Activated naive CD4-positive, alpha-beta T cell treated with anti-CD3 and anti-CD28 coated beads for 36 hours (primary cell): ENCODE data around the gene PTGS1. TPM values are rescaled to one million over a fixed set of nuclear protein-coding genes. Genes with fewer than 3 reads are reported as not detected.
"Not testable (repeated sequence)": the region's sequence is repeated elsewhere in the genome, so short reads cannot be mapped to it uniquely, and the experiment has no call there.

Source experiments
- CTCF ChIA-PET: fragments of 350-600 bp; sonication (Branson Sonifier 250); formaldehyde crosslinking; loops from one replicate; lab custom pipeline; 2021; ENCODE audit warnings: antibody characterized with exemption; lab: Charles Lee
- DNase-seq: peaks from one replicate; pipeline ENCODE4 v3.0.0-alpha.2; 2020
- H3K27ac Mint-ChIP-seq: one replicate; pipeline ENCODE4 v1.8.0; 2021; ENCODE audit warnings: mild to moderate bottlenecking, mixed read lengths
- H3K27me3 Mint-ChIP-seq: one replicate; pipeline ENCODE4 v1.8.0; 2021; ENCODE audit warnings: low read depth, mixed read lengths
- H3K36me3 Mint-ChIP-seq: one replicate; pipeline ENCODE4 v1.8.0; 2021; ENCODE audit warnings: low read depth, mixed read lengths
- H3K4me1 Mint-ChIP-seq: one replicate; pipeline ENCODE4 v1.8.0; 2021; ENCODE audit warnings: low read depth, mixed read lengths
- H3K4me3 Mint-ChIP-seq: one replicate; pipeline ENCODE4 v1.8.0; 2021; ENCODE audit warnings: mild to moderate bottlenecking, moderate library complexity, mixed read lengths
- H3K9me3 Mint-ChIP-seq: one replicate; pipeline ENCODE4 v1.8.0; 2021; ENCODE audit warnings: mixed read lengths
- intact Hi-C: fragments of 100-400 bp; cut with micrococcal nuclease; formaldehyde crosslinking; loops from one replicate; pipeline ENCODE4 v1.15.1; 2023
- total RNA-seq, 2 experiments: library from RNA; stranded (reverse); gene quantifications; one replicate each; pipeline ENCODE4 v1.2.3, GENCODE V29; 2021

Gene PTGS1
- total RNA-seq, 2 experiments from 2014 or later: not detected

DNA sequence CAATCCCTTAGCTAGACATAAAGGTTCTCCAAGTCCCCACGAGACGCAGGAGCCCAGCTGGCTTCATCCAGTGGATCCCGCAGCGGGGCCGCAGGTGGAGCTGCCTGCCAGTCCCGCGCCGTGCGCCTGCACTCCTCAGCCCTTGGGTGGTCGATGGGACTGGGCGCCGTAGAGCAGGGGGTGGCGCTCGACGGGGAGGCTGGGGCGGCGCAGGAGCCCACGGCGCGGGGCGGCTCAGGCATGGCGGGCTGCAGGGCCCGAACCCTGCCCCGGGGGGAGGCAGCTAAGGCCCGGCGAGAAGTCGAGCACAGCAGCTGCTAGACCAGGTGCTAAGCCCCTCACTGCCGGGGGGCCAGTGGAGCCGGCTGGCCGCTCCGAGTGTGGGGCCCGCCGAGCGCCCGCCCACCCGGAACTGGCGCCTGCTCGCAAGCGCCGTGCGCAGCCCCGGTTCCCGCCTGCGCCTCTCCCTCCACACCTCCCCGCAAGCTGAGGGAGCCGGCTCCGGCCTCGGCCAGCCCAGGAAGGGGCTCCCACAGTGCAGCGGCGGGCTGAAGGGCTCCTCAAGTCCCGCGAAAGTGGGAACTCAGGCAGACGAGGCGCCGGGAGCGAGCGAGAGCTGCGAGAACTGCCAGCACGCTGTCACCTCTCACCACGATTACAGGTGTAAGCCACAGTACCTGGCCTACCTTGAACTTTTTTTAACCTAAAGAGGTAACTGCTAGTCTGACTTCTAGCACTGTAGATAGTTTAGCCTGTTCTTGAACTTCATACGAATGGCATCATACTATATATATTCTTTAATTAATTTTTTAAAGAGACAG, 35.5 kb downstream of the PTGS1 start:
- no peak for DNase-seq
- intact Hi-C loops: no loop called here
- H3K27ac Mint-ChIP-seq: no peak overlapping the region
- H3K36me3 Mint-ChIP-seq: peaks cover 1% of the 10 kb centered on the region
- H3K27me3 Mint-ChIP-seq: peaks cover 17% of the 10 kb centered on the region
- CTCF ChIA-PET: interaction anchor here (0.6 kb wide), 1 partner anchor 238 kb away, joined by 3 read pairs; no protein-coding TSS in a partner anchor
- H3K9me3 Mint-ChIP-seq: no peaks in the 10 kb centered on the region
- no peak overlapping the region for H3K4me3 Mint-ChIP-seq
- H3K4me1 Mint-ChIP-seq: peaks cover 11% of the 10 kb centered on the region

DNA sequence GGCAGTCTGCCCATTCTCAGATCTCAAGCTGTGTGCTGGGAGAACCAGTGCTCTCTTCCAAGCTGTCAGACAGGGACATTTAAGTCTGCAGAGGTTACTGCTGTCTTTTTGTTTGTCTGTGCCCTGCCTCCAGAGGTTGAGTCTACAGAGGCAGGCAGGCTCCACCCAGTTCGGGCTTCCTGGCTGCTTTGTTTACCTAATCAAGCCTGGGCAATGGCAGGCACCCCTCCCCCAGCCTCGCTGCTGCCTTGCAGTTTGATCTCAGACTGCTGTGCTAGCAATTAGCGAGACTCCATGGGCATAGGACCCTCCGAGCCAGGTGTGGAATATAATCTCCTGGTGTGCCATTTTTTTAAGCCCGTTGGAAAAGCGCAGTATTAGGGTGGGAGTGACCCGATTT, 43.3 kb downstream of the PTGS1 start:
- H3K36me3 Mint-ChIP-seq, H3K27ac Mint-ChIP-seq, intact Hi-C loops, H3K4me1 Mint-ChIP-seq, H3K4me3 Mint-ChIP-seq, DNase-seq, H3K9me3 Mint-ChIP-seq: not testable (repeated sequence)
- CTCF ChIA-PET: interaction anchor here (0.6 kb wide), 1 partner anchor 432 kb away, joined by 6 read pairs; no protein-coding TSS in a partner anchor
- H3K27me3 Mint-ChIP-seq: peaks cover 12% of the 10 kb centered on the region

DNA sequence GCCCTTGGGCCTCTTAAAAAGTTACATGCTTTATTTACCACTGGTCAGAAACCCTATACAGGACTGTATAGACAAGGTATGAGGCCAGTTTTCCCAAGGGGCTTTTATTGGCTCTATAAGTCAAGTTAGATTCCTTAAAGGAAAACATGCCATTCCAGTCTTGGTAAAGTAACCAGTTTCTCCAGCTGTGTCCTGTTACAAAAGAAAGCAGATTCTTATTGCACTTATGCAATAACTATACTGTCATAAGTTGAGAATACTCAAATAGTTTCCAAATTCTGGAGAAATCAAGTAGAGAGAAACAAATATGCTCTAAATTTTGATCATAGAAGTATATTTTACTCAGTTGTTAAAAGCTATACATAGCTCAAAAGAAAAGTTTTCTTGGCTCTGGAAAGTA, 47.2 kb downstream of the PTGS1 start:
- Mint-ChIP-seq H3K4me3 (no peak overlapping the region), H3K27ac (no peak overlapping the region), H3K4me1 (no peaks in the 10 kb centered on the region), H3K9me3 (peaks cover 26% of the 10 kb centered on the region), H3K27me3 (peaks cover 23% of the 10 kb centered on the region), H3K36me3 (peaks cover 5% of the 10 kb centered on the region)
- CTCF ChIA-PET: no interaction called here
- no peak for DNase-seq
- intact Hi-C loops: no loop called here

DNA sequence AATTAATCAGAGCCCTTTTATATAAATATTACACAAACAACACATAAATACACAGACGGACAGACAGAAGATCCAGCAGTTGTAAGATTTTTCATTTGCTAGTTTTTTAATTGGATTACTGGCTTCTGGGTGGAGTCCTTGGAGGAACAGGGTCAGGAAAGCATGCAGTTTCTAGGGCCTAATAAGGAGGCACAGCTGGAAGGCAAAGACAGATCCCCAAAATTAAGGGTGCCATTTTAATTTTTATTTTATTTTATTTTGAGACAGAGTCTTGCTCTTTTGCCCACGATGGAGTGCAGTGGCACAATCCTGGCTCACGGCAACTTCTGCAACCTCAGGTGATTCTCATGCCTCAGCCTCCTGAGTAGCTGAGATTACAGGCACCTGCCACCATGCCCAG, 49.5 kb downstream of the PTGS1 start:
- Mint-ChIP-seq H3K27ac (no peak overlapping the region), H3K36me3 (peaks cover 5% of the 10 kb centered on the region), H3K4me1 (no peaks in the 10 kb centered on the region), H3K9me3 (peaks cover 26% of the 10 kb centered on the region), H3K27me3 (peaks cover 32% of the 10 kb centered on the region), H3K4me3 (no peak overlapping the region)
- CTCF ChIA-PET: no interaction called here
- intact Hi-C loops: no loop called here
- no peak for DNase-seq

DNA sequence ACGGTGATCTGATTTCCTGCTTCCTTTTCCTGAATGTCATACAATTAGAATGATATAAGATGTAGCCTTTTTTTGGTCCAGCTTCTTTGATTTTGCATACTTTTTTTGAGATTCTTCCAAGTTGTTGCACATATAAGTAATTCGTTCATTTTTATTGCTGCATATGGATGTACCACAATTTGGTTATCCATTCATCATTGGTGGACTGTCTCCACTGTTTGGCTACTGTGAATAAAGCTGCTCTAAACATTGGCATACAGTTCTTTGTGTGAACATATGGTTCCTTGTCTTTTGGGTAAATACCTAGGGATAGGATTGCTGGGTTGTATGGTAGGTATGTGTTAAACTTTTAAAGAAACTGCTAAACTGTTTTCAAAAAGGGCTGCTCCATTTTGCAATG, 54.3 kb downstream of the PTGS1 start:
- H3K4me1 Mint-ChIP-seq: no peaks in the 10 kb centered on the region
- H3K27ac Mint-ChIP-seq: no peak overlapping the region
- intact Hi-C loops: no loop called here
- H3K9me3 Mint-ChIP-seq: peaks cover 20% of the 10 kb centered on the region
- no peak for DNase-seq
- peaks cover 23% of the 10 kb centered on the region for H3K27me3 Mint-ChIP-seq
- no peak overlapping the region for H3K4me3 Mint-ChIP-seq
- CTCF ChIA-PET: no interaction called here
- no peaks in the 10 kb centered on the region for H3K36me3 Mint-ChIP-seq

DNA sequence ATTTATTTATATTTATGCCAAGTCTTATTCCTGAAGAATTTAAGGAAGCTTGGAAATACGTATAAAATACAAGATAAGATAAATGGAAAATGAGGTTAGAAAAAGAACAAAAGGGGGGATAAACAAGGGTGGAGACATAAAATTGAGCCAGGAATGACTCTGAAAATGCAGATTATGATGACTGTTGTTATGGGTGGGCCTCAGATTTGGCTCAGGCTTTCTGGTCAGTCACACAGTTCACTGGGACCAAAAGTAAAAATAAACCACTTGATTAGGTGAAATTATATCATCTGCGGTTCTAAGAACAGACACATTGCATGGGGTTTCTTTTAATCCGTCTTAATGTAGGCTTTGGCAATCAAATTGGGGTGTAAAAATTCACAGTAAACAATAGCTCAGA, 55.9 kb downstream of the PTGS1 start:
- H3K36me3 Mint-ChIP-seq: no peaks in the 10 kb centered on the region
- peaks cover 5% of the 10 kb centered on the region for H3K9me3 Mint-ChIP-seq
- CTCF ChIA-PET: no interaction called here
- no peaks in the 10 kb centered on the region for H3K4me1 Mint-ChIP-seq
- H3K4me3 Mint-ChIP-seq: no peak overlapping the region
- intact Hi-C loops: no loop called here
- DNase-seq: no peak
- peaks cover 21% of the 10 kb centered on the region for H3K27me3 Mint-ChIP-seq
- H3K27ac Mint-ChIP-seq: no peak overlapping the region

DNA sequence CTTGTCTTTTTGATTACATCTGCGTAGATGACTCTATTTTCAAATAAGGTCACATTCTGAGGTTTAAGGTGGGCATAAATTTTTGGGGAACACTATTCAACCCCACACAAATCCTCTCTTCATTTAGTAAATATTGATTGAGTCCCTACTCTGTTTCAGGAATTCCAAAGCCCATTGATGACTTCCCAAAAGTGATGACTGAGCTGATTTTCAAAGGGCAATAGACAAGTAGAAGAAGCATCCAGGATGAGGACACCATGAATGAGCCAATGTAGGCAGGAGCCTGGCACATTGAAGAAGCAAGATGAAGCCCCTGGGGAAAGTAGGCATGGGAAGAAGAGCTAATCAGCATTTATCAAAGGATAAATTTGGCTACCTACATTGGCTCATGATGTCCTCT, 71.7 kb downstream of the PTGS1 start:
- DNase-seq: no peak
- CTCF ChIA-PET: no interaction called here
- intact Hi-C loops: no loop called here
- Mint-ChIP-seq H3K36me3 (no peaks in the 10 kb centered on the region), H3K4me3 (no peak overlapping the region), H3K27me3 (peaks cover 14% of the 10 kb centered on the region), H3K27ac (no peak overlapping the region), H3K9me3 (no peaks in the 10 kb centered on the region), H3K4me1 (no peaks in the 10 kb centered on the region)

DNA sequence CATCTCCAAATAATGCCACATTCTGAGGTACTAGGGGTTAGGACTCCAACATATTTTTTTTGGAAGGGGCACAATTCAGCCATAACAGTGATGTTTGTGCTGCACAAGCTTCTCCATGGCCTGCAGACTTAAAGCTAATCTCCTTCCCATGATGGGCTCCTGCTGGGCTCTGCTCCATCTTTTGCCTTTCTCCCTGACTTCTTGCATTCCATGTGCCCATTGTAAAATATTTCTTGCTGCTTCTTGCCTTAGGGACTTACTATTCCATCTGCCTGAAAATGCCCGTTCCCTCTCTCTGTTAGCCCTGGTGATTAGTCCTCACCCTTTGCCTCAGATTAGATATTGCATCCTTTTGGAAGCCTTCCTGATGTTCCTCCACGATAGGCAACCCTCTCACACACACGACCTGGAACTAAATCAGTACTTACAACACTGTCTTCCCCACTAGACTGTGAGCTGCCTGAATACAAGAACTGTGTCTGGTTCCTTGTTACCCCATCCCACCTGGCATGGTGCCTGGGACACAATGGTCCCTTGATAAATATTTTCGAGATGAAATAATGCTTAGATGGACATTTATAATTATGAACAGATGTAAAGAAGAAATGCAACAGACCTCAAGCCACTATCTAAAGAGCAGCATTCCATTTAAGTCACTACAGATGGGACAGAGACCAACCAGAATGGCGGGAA, 73.4 kb downstream of the PTGS1 start:
- Mint-ChIP-seq H3K27ac (no peak overlapping the region), H3K4me1 (no peaks in the 10 kb centered on the region), H3K9me3 (no peaks in the 10 kb centered on the region), H3K4me3 (no peak overlapping the region), H3K27me3 (peaks cover 12% of the 10 kb centered on the region), H3K36me3 (no peaks in the 10 kb centered on the region)
- CTCF ChIA-PET: no interaction called here
- DNase-seq: no peak
- intact Hi-C loops: no loop called here

Other genes starting within 250 kb of the PTGS1 start
- gene NDUFA8, start 211.2 kb upstream of the PTGS1 start, total RNA-seq: 10 to 100 TPM; 45.5 to 47.9 TPM
- not detected for gene MORN5, start 211.1 kb upstream of the PTGS1 start, total RNA-seq
- under 1 TPM in 1 of 2 experiments, not detected in 1; 0.10 TPM for gene LHX6, start 142.1 kb upstream of the PTGS1 start, total RNA-seq
- 10 to 100 TPM; 25.8 to 25.9 TPM for gene RBM18, start 106.2 kb upstream of the PTGS1 start, total RNA-seq
- gene MRRF, start 106.1 kb upstream of the PTGS1 start, total RNA-seq: 10 to 100 TPM; 51.0 TPM
- not detected for gene OR1J1, start 106.9 kb downstream of the PTGS1 start, total RNA-seq
- not detected for gene OR1J2, start 139.8 kb downstream of the PTGS1 start, total RNA-seq
- gene OR1J4, start 148.1 kb downstream of the PTGS1 start, total RNA-seq: not detected
- not detected for gene OR1N1, start 156.3 kb downstream of the PTGS1 start, total RNA-seq
- not detected for gene OR1N2, start 182.1 kb downstream of the PTGS1 start, total RNA-seq
- gene OR1L8, start 212.4 kb downstream of the PTGS1 start, total RNA-seq: not detected
- gene OR1Q1, start 243.7 kb downstream of the PTGS1 start, total RNA-seq: not detected